ENCODE measurements around the gene ADH1C.
"Not testable (repeated sequence)": the region's sequence is repeated elsewhere in the genome, so short reads cannot be mapped to it uniquely, and the experiment has no call there.

ADH1C gene

DNA sequence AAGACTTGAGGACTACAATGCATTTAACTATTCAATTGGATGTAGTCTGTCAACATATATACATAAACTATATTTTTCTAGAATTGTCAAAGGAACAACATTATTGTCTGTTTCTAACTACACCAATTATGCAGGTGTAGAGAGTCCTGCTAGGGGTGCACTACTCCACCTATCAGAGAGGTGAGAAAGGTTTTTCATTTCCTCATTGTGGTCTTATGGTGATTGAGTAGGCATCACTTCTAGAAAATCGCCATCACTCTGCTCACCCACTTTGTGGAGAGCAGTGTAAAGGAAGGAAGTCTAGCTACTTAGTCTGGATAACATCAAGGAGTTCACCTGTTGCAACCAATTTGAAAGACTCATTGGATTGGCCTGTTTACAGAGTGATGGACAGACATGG is 4.4 kb upstream of the ADH1C start:
- DNase-seq = no peak

- not testable (repeated sequence) for DNase-seq
Measured at GRCh38 chr4:99356149-99356548, 3.6 kb upstream of the ADH1C start.

DNA sequence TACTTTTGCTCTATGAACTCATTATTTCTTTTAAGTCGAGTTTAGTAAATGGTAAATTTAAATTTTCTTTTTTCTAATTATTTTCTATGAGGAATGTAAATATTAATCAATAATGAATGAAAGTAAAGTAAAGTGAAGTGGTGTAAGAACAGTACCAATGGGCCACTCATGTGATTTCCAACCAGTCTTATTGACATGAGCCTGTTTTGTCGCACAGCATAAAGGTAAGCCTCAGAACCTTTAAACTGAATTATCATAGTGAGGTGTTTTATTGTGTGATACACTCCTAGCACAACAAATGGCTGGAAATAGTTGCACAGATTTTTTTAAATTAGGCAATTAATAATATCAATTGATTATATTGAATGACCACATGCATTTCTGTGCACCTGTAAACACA is 1.1 kb downstream of the ADH1C start:
- no peak for DNase-seq

DNA sequence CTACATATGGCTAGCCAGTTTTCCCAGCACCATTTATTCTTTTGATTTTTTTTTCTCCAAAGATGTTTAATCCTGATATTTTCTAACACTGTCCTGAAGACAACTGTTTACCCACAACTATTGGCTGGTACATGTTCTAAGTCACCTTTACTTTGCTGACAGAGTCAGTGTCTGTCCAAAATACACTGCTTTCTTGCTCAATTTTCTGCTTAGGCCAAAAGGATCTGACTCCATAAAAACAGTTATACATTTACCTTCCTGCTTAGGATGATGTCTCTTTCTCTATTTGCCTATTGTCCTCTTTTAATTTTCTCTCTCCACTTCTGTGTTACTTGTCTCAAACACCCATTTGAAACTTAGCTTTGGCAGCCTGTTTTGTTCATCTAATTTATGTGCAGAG is 3.2 kb downstream of the ADH1C start:
- DNase-seq = no peak

GRCh38 chr4:99342624-99343023 is 9.9 kb downstream of the ADH1C start:
- not testable (repeated sequence) for DNase-seq

- DNase-seq = no peak
Measured at GRCh38 chr4:99341426-99341825, 11.1 kb downstream of the ADH1C start.

GRCh38 chr4:99339172-99339571 is 13.4 kb downstream of the ADH1C start:
- DNase-seq = no peak

DNA sequence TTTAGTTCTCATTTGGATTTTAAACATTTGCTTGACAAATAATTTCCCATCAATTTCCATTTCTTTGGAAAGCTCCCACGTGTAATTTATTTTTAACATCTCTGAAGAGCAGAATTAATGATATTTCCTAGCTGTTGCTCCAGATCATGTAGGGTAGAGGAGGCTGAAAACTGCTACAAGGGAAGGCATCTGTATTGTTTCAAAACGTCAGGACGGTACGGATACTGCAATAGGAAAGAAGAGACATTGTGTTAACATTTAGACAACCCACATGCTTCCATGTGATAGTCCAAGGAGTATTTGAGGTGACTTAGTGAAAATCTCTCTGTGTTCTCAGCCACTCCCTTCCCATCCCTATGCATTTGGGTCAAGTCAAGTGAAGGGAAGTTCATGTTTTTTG is 16.0 kb downstream of the ADH1C start:
- no peak for DNase-seq

GRCh38 chr4:99334880-99335279 is 17.7 kb downstream of the ADH1C start:
- no peak for DNase-seq

DNA sequence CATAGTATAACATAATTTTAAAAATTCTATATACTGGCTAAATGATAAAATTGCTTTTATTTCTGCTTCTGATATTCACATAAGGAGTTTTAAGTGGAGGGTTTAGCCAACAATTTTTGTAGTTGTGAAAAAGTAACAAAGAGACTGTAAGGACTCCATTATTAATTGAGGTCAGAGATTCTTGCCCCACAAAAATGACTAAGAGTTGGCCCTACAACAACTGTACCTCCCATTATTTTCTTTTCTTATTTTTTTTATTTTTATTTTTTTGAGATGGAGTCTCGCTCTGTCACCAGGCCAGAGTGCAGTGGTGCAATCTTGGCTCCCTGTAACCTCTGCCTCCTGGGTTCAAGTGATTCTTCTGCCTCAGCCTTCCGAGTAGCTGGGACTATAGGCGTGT is 21.9 kb downstream of the ADH1C start:
- DNase-seq = no peak

DNA sequence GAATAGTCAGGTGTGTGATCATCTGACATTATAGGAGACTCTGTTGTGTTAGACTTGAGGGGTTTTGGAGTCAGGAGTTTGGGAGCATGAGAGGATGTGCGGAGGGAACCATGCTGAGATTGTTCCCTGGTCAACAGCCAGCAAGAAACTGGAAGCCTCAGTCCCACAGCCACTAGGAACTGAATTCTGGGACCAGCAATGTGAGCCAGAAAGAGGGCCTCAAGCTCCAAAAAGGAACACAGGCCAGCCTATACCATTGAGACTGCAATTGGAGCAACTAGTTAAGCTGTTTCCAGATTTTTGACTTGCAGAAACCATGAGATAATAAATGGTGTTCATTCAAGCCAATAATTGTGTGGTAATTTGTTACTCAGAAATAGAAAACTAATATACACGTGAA is 22.7 kb downstream of the ADH1C start:
- DNase-seq = no peak

- DNase-seq = no peak
Measured at GRCh38 chr4:99324979-99325378, 27.6 kb downstream of the ADH1C start.

DNA sequence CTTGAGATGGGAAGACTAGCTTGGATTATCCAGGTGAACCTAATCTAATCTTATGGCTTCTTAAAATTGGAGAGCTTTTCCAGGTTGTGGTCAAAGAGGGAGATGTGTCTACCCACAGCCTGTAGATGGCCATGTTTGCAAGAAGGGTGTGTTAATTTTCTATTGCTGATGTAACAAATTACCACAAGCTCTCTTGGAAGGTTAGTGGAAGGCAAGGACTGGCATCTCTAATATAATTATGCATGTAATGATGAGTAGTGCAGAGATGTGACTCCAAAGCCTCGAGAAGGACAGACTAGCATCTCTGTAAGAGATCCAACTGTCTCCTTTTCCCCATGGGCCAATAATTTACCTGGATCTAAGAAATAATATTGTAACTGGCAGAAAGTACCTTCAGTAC is 28.2 kb downstream of the ADH1C start:
- no peak for DNase-seq

DNA sequence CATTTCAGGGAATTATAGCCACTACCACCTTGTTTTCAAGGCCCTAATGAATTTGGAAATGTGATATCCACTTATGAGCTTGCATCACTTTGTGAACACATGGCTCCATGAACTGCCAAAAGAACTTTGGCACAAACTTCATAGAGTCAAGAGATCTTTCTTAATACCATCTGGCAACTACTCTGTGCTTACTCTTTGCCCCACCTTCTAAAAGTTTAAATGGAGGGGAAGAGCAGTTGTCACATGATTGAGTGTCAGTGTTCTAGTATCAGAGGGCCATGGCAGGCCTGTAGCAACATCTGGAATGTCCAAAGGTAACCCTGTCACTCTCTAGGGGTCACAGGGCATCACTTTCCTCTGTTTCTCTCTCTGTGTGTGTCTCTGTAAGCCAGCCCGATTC is 28.8 kb downstream of the ADH1C start:
- DNase-seq = no peak

GRCh38 chr4:99321241-99322191 is 31.0 kb downstream of the ADH1C start, which contains the start of gene ADH1B:
ADH1B (minus strand) TSS chr4:99321401; CDS start chr4:99321331, 70 bp downstream.
- no peak for DNase-seq

DNA sequence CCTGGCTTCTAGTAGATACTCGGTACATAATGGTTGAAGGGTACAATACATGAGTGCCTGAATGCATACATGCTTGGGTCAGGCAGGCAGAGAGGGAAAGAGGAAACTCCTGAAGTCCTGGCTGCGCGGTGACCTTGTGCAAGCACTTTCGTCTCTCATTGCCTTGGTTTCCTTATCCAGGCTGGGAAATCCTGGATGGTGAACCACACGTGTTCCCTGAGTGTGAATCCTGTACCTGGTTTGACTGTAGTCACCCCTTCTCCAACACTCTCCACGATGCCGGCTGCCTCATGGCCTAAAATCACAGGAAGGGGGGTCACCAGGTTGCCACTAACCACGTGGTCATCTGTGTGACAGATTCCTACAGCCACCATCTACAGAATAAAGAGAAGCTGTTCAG is 34.7 kb downstream of the ADH1C start:
- DNase-seq = not testable (repeated sequence)

DNA sequence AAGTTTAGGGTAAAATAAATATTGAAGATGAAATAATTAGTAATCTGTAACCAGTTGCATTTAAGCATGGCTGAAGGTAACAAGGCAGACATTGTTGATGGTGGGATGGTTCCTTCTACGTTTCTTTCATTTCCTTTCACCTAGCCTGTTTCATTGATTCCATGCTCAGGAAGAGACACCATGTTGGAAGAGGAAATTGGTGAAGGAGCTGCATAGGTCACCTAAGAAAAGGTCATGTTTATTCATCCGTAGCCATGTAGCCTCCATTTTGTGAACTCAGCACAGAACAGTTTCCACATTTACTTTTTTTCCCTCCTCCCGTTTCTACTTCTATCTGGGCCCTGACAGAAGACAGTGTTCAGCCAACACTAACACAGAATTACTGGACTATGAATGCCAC is 35.2 kb downstream of the ADH1C start:
- no peak for DNase-seq

DNA sequence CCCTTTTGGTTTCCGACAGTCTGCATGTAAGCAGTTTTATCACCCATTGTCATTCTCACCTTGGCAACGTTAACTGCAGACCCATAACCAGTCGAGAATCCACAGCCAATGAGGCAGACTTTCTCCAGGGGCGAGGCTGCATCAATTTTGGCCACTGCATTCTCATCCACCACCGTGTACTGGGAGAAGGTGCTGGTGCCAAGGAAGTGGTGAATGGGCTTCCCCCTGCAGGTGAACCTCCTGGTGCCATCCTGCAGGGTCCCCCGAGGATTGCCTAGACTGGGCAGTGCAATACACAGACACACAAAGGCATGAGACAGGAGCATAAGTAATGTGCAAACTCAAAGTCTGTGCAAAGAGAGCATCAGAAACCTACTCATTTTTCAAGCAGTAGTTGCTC is 36.7 kb downstream of the ADH1C start:
- no peak for DNase-seq

DNA sequence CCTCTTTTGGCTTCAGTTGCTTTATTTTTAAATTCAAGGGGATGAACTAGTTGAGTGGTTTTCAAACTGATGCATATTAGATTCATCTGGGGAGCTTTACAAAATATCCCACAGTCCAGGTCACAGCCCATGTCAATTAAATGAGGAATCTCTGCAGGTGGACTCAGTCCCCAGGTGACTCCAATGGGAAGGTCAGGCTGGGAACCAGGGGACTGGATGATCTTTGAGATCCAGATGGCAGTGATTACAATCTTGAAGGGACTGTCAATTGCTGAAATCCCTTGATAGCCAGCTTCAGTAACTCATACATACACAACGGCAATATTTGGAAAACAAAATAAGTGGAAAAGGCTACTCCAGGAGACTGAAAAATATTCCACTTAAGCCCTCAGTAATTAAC is 38.3 kb downstream of the ADH1C start:
- no peak for DNase-seq

DNA sequence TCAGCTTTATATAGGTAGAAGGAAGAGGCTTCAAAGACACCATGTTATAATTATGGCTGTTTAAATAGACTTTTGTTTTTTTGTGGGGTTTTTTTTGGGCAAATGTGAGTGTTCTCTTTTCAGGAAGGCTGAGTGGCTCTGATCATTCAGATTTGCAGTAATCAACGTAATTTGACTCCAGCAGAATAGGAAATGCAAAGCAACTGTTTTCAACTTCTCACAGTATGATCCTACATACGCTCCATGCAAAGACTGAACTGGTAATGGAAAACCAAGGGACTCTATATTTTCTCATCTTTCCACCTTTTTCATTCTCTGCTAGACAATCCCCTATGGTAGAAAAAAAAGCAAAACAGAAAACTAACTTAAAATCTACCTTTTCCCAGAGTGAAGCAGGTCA is 42.2 kb downstream of the ADH1C start:
- no peak for DNase-seq

DNA sequence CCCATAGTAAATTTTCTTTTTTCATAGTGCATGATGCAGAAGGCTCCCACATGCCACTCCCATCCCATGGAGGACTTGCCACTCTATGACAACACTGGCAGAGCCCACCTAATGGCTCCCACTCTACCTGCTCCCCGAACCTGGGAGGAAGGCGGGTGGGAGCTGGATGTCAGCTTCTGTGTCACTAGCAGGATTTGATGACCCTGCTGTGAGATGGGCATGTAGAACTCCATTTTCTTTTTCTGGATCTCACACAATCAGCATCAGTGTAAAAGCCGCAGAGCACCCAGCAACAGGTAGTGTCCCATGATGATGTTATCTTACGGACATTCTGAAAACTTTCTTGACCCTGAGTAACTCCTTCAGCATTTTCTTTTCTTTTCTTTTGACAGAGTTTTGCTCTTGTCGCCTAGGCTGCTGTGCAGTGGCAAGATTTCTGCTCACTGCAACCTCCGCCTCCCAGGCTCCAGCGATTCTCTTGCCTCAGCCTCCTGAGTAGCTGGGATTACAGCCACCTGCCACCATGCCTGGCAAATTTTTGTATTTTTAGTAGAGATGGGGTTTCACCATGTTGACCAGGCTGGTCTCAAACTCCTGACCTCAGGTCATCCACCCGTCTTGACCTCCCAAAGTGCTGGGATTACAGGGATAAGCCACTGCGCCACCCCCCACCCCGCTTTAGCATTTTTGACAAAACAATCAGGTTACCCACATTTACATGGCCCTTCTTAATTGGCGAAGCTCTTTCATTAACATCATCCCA is 46.7 kb downstream of the ADH1C start:
- DNase-seq = no peak

GRCh38 chr4:99301376-99302164 is 51.0 kb downstream of the ADH1C start:
- DNase-seq = no peak

DNA sequence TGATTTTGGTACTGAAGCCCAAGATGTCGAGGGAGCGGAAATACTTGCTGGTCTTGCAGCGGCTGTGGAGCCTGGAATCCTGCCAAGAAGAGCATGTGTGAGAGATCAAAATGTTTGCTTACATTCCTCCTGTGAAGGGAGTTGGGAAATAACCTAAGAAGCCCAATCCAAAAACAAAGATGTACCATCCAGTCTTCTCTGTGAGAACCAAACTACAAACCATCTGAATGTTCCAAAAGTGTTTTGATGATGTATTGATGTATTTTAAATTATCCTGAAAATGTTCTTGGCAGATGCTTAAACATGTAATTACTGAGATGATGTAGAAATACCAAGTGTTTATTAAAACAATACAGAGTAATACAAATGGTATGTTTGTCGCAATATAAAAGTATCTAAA is 51.6 kb downstream of the ADH1C start:
- DNase-seq = no peak

Data from SHP77 treated with DMSO at 0.1 percent for 48 hours (cell line).